NCI-H774 (cell line): ENCODE results near the gene PEX3.

Source experiments
- DNase-seq: peaks from one replicate; lab custom pipeline; 2025; lab: John Stamatoyannopoulos, UW

Gene PEX3, protein sequence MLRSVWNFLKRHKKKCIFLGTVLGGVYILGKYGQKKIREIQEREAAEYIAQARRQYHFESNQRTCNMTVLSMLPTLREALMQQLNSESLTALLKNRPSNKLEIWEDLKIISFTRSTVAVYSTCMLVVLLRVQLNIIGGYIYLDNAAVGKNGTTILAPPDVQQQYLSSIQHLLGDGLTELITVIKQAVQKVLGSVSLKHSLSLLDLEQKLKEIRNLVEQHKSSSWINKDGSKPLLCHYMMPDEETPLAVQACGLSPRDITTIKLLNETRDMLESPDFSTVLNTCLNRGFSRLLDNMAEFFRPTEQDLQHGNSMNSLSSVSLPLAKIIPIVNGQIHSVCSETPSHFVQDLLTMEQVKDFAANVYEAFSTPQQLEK

DNA sequence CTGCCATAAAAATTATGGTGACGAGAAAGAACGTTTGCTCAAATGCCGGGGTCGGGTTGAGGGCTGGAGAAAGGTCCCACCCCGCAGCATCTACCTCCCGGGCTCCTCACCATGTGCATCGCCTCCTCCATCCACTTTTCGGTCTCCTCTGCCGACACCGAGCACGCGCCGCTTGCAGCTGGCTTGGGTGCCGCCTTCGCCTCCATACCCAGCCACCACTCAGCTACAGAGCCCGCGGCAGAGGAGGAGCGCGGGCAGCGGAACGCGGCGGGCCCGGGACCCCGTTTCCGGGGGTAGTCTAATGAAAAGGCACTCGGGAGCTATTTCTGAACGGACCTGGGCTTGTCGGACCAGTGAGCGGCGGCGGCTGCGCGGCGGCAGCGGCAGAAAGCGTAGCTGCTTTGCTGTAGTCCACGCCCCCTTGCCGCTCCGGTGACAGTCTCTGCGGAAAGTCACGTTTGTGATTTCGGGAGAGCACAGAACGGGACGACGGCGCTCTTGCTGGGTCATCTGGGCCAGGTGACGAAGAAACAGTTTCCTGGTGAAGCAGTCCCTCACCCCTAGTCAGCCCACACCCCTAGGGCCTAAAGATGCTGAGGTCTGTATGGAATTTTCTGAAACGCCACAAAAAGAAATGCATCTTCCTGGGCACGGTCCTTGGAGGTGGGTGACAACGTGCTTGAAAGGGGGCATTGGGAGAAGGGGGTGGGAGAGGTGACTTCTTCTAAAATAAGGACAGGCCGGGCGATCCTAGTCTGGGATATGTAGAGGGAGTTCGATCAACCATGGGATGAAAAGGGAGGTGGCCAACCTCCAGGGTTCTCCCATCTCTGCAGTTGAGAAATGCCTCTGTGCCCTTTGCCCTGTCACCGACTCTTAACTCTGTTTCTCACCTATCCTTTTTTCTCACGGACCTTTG lies at the start of gene PEX3, which contains the start of gene ADAT2:
Gene PEX3 (plus strand): TSS at position 353 of the 919 bp plus-strand sequence. CDS start 238 bp downstream, at position 591.
Gene ADAT2 (minus strand): TSS at position 243 of the 919 bp plus-strand sequence. CDS start 37 bp downstream, at position 206.
- peak; percentile 90 for DNase-seq

DNA sequence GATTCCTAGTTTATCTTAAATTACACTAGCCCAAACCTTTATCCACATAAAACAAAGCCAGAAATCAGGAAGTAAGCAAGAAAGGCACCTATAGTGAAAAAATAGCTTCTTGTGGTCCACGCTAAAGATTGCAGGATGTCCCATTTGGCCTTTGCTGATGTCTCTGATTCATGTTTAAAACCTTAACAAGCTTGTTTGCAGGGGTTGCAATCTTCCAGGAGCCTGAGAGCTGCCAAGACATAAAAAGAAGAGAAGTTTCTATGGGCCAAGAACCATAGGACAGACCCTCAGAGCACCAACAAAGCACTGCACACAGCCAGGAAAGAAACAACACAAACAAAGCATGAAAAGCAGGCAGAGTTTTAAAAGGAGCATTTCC lies 49.5 kb upstream of the PEX3 start:
- DNase-seq = no peak

DNA sequence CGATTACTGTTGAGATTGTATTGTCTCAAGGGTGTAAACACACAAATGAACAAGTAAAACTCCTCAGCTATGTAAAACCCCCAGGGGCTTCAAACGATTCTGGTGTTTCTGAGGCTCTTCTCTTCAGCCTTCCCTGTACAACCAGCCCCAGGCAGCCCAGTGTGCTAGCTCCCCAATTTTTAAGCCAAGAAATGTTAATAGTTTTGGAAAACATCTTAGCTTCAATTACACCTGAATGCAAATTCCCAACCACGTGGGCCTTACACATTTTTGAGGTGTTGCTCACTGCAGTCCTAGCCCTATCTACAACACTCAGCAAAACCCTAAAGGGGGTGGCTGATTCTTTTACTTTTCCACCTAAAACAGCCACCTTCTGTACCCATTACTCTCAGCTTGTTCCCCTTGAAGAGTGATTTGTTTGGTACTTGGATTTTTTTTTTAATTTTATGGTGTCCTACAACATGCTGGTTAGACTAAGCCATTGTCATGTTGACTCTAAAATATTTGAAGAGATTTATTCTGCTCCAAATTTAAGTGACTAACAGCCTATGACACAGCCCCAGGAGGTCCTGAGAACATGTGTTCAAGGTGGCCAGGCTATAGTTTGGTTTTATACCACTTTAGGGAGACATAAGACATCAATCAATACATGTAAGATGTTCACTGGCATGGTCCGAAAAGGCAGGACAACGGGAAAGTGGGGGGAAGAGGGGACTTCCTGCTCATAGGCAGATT lies 48.8 kb upstream of the PEX3 start:
- DNase-seq = no peak

DNA sequence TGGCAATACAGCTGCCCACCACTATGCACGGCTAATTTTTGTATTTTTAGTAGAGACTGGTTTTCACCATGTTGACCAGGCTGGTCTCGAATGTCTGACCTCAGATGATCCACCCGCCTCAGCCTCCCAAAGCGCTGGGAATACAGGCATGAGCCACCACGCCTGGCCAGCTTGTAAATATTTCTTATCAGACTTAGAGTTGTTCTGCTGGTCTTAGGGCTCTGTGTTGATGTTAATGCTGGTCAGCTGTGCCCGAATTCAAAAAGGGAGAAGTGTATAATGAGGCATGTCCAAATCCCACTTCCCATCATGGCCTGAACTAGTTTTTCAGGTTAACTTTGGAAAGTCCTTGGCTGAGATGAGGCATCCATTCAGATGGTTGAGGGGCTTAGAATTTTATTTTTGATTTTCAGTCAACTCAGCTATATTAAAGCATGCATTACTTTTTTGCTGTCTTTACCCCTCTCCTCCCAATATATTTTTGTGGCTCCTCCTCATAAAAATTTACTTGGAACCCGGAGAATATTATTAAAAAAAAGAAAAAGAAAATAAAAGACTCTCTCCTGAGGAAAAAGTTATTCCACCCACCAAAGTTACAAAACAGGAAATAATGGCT lies 47.8 kb upstream of the PEX3 start:
- no peak for DNase-seq

DNA sequence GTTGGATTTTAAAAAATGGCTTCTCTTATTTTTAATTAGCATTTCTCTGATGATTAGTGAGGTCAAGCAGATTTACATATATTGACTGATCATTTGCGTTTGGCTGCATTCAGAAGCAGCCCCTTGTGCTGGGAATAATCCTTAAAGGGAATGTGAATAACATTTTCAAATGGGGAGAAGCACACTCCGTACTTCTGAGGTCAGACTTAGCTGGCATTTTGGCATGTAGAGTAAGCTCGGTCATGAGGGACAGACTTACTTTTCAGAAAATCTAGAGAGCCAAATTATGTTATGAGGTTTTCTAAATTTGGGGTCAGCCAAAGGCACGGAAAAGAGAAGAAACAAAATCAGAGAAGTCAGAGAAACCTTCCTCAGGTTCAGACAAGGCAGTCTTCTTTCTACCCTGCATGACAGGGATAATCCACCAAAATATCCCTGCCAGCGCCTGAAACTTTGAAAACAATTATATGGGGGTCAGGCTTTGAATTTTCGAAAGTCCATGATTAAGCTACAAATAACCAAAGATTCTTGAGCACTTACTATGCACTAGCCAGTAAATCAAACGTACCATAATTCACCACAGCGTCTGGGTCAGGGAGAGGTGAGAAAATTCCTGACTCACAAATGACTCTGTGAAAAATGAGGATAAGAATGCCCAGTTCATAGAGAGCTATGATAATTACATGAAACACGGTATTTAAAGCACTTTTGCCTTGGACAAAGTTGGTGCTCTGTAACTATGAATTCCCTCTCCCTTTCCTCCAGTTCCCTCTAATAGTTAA lies 45.0 kb upstream of the PEX3 start:
- DNase-seq = no peak

DNA sequence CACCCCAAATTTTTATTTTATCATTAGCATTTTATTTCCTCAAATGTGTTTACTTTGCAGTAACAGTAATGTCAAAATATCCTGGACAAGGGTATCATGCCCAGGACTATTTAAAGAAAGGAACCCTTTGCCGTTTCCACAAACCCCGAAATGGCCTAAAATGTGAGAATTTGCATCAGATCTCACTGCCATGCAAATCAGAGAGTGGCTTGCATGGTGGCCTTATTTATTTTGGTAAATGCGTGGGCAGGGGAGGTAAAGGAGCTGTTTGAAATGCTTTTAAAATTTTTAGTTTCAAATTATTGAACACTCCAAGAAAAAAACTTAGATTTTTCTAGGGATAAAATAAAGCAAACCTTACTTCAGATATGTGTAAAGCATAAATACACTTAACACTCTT lies 43.9 kb upstream of the PEX3 start:
- DNase-seq = no peak

DNA sequence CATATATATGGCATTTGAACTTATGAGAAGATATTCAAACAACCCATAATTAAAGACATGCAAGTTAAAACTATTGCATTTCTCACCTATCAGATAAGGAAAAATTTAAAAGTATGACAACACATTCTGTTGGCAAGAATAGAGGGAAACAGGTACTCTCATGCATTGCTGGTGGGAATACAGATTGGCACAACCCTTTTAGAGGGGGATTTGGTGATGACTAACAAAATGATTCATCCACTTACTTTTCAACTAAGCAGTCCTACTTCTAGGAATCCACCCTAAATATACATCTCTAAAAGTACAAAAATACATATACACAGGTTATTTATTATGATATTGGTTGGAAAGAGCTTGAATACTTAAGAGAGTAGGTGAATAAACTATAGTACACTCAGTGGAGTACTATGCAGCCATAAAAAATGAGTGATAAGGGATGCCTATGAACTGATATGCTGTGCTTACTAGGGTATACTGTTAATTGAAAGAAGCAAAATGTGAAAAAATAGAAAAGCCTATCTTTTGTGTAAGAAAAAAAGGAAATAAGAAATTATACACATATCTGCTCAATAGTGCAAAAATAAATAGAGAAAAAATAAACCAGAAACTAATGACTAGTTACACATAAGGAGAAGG lies 42.3 kb upstream of the PEX3 start:
- no peak for DNase-seq

DNA sequence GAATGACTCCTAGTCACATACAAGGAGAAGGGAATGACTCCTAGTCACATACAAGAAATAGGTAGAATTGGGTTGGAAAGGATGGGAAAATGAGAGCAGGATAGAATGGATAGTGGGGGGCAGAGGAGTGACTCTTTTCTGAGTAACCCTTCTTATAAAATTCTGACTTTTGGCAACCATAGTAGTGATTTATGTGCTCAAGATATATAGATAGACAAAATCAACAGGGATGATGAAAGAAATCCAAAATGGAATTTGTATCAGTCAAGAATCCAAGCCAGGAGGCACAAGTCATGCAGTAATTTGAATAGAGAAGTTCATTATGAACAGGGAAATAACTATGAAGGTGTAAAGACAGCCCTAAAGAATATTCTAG lies 41.8 kb upstream of the PEX3 start:
- DNase-seq = no peak

DNA sequence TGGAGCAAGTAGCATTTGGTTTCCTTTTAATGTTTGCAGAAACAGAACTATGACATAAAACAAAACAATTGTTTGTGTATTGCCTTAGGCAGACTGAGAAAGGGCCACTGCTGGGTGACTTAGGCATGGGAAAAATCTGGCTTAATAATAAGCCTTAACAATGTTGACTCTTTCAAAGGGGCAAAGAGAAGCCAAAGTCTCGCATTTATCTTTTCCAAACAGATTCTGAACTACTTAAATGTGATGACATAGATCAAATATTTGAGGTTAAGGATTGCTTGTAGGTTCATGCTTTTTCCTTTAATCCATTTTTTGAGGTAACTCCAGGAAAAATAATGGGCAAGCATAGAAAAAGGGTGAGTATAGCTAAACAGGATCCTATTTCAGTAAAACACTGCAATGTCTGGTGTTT lies 39.7 kb upstream of the PEX3 start:
- no peak for DNase-seq

DNA sequence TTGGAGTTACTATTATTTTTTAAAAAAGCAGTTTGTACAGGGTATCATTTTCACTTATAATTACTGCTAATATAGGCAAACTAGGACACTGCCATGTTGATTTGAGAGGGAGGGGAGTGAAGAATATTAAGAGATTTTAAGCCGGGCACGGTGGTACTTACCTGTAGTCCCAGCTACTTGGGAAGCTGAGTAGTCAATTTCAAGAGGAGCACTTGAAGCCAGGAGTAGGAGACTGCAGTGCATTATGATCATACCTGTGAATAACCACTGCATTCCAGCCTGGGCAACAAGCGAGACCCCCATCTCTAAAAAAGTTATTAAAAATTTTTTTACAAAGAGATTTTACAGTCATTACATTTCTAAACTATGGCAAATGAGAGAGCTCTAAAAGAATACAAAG lies 35.8 kb upstream of the PEX3 start:
- DNase-seq = no peak

DNA sequence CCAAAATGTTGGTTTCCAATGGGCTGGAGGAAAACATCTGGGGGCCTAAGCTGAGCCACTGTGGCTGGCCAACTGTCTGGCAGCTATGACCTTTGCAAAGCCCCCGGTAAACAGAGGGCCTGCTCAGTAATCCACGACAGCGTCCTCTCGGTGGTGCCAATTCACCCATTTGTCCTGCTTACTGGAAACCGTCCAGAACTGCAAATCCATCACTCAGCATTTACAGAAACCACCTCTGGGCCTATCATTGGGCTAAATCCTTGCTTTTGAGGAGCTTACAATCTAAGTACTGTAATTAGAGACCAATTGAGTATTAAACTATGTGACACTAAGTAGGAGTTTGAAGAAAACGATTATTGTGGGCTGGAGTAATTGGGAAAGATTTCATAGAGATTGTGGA lies 31.1 kb upstream of the PEX3 start:
- DNase-seq = no peak

DNA sequence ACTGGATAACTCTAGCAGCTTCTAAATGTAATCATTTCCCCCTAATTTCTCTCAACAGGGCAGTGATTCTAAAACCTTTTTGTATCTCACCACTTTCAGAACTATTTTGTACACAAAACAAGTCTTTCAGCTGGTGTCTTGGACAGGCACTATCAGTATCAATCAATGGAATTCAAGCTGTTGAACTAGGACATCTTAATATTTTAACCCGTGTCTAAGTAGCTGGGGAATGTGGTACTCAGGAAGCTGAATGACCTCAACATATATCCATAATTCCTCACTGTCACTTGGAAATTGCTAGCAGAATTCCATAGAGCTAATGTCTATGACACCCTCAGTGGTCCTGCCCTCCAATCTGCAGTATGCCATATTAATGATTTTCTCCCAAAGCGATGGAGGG lies 24.6 kb upstream of the PEX3 start:
- no peak for DNase-seq

DNA sequence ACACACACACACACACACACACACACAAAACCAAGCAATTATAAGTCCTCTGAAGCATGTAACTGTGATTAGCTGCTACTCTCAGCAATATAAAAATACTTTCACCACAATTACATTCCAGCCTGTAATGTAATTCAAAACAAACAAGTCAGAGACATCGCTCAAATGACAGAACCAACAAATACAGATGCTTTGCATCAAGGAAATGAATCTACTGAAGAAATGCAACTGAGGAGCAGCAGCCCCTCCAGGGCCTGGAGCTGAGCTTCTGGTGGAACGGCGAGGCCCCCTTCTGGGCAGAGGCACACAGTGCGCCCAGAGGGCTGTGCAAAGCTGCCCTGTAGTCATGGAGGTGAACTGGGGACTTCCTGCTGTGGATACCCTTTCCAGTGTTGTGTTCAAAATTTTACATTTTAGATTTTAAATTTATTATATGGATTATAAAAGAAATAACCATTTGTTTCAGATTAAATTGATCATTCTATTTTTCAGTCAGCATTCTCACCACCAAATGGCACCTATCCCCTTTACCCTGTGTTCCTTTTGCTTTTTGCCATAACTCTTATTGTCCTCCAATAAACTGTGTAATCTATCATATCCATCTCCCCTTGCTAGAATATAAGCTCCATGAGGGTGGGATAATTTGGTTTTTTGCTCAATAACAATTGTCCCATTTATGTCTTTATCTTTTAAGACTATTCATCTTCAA lies 23.3 kb upstream of the PEX3 start:
- peak; percentile 39 for DNase-seq

DNA sequence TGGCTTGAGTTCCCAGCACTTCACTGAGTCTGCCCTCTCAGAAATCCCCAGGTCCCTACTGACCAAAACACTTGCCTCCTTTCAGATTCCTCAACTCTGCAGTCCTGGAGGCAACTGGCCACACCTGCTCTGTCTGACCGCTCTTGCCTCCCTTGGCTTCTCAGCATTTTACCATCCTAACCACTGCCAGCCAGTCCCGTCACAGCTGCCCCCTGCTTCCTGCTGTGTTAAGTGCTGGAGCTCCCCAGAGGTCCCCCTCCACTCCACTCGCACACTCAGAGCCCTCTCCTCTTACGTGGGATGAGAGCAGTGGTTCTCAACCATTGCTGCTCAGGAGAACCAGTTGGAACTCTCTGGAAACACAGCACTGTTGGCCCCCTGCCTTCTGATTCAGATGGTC lies 20.6 kb upstream of the PEX3 start:
- no peak for DNase-seq

DNA sequence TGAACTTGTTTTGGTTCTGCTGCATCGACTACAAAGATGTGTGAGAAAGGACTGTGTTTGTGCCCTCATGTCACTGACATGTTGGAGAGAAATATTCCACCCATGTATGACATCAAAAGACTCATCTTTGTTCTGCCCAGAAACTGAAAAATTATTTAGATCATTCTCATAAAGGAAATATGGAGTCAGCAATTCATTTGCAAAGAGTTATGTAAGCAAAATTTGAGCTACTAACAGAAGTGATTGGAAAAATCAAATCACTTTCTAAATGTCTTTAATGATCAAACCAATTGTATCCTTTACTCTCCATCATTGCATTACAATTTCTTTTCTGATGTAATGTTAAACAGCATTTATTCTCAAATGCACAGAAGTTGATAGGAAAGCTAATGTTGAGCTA lies 19.4 kb upstream of the PEX3 start:
- DNase-seq = no peak

DNA sequence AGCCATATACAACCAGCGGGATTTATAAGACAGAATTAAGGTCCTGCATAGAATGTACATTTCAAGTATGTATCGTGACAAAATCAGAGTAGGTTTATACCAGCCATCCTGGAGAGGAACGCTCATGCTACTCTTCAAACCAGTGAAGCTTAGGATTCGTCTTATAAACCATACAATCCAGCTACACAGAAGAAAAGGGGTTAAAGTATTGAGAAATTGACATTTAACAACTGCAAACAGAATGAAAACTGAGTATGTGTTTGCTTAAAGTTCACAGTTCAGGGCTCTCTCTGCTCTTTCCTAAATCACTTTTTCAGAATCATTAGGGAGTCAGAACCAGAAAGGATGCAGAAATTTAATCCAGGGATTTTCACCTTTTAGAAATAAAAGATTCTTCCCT lies 18.0 kb upstream of the PEX3 start:
- no peak for DNase-seq

DNA sequence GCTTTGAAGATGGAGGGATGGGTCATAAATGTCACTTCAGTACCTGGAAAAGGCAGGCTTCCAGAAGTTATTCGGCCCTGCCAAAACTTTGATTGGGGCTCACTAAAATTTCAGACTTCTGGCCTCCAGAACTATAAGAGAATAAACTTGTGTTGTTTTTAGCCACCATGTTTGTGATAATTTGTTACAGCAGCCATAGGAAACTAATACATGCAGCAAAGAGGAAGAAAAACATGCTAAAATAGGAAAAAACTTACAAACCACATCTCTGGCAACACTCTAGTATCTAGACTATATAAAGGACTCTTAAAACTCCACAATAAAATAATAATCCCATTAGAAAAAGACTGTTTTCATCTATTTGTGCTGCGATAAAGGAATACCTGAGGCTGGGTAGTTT lies 9.6 kb upstream of the PEX3 start:
- no peak for DNase-seq

DNA sequence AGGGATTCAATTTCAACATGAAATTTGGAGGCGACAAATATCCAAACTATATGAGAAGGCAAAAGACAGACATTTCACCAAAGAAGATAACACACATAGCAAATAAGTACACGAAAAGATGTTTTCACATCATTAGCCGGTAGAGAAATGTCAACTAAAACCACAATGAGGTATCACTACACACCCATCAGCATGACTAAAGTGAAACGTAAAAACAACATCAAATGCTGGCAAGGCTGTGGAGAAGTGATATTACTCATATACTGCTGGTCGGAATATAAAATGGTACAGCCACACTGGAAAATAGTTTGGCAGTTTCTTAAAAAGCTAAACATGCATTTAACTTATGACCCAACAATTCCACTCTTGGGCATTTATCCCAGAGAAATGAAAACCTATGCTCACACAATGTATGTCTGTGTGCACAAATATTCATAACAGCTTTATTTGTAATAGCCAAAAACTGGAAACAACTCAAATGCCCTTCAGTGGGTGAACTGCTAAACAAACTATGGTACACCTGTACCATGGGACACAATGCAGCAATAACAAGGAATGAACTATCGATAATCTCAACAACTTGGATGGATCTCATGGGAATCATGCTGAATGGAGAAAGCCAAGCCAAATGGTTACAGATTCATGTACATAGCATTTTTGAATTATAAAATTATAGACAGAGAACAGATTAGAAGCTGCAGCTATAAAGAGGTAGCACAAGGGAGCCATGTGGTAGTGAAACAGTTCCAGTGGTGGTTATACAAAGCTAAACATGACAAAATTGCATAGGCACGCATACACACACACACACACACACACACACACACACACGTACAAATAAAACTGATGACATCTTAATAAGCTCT lies 8.7 kb upstream of the PEX3 start:
- no peak for DNase-seq

DNA sequence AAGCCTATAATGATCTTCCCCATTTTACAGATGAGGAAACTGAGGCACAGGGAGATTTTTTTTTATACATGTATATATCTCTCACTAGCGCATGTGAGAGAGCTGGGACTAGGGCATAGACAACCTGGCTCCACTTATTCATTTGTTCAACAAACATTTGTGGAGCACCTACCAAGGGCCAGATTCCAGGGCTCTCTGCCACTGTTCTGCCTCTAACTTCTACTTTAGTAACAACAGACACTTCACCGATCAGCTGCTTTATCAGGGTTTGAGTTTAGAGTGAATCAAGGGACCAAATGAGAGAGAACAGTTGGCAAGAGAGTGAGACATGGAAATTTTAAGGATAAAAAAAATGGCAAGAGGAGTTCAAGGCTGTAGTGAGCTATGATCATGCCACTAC lies 7.5 kb upstream of the PEX3 start:
- DNase-seq = no peak
